B cell (primary cell): ENCODE results near the gene ADARB2. TPM values are rescaled to one million over a fixed set of nuclear protein-coding genes. Genes with fewer than 3 reads are reported as not detected.

Source experiments
- ATAC-seq: fragments of 200-7000 bp; cut with Tn5 transposase; one replicate; pipeline ENCODE4 v1.10.0; 2021; ENCODE audit warnings: low read depth, mild to moderate bottlenecking, moderate number of reproducible peaks, moderate library complexity
- CTCF ChIA-PET: fragments of 350-600 bp; sonication (Branson Sonifier 250); formaldehyde crosslinking; loops from one replicate; lab custom pipeline; 2021; ENCODE audit warnings: antibody characterized with exemption, inconsistent platforms; lab: Charles Lee
- POLR2A ChIA-PET: fragments of 350-600 bp; sonication (Branson Sonifier 250); formaldehyde crosslinking; loops from one replicate; lab custom pipeline; 2021; ENCODE audit warnings: antibody characterized with exemption; lab: Charles Lee
- DNase-seq: peaks from one replicate; pipeline ENCODE4 v3.0.0; 2013
- H2AFZ ChIP-seq: 2 replicates; pipeline ENCODE4 v1.6.1; 2012; ENCODE audit warnings: mild to moderate bottlenecking, low read depth, low read length; ENCODE audit not compliant: insufficient read depth, poor library complexity, severe bottlenecking
- H3K27ac ChIP-seq, 2 donors: 1 replicate in 1 of 2; 2 replicates in 1 of 2; pipeline ENCODE4 v1.5.1; 2012 to 2013; ENCODE audit warnings: low read length in 2 of 2, mild to moderate bottlenecking in 2 of 2, moderate library complexity in 1 of 2
- H3K27me3 ChIP-seq, 4 experiments: fragments of 200-600 bp in 1 of 4; sonication (generic) in 1 of 4; replicated peaks in 1 of 4; 1 replicate in 2 of 4; 2 replicates in 2 of 4; pipeline versions ENCODE4 v1.6.1 to v1.7.0; 2013 to 2016; ENCODE audit warnings: low read length in 3 of 4, mild to moderate bottlenecking in 2 of 4, mixed read lengths in 1 of 4, moderate library complexity in 1 of 4; ENCODE audit not compliant: insufficient read depth in 4 of 4, control insufficient read depth in 3 of 4; ENCODE audit errors: control extremely low read depth in 1 of 4
- H3K36me3 ChIP-seq, 2 experiments: replicated peaks in 1 of 2; 1 replicate in 1 of 2; 2 replicates in 1 of 2; pipeline versions ENCODE4 v1.6.1 to v1.7.1; 2013; ENCODE audit warnings: low read length in 1 of 2; ENCODE audit not compliant: insufficient read depth in 2 of 2, control insufficient read depth in 1 of 2; ENCODE audit errors: control extremely low read depth in 1 of 2, extremely low read depth in 1 of 2
- H3K4me1 ChIP-seq, 2 donors: fragments of 200-600 bp in 1 of 2; sonication (generic) in 1 of 2; 1 replicate in 1 of 2; 2 replicates in 1 of 2; pipeline versions ENCODE4 v1.5.1 to v1.6.1; 2013 to 2017; ENCODE audit warnings: low read length in 2 of 2; ENCODE audit not compliant: control insufficient read depth in 2 of 2, insufficient read depth in 2 of 2
- H3K4me2 ChIP-seq: replicated peaks from 2 replicates; pipeline ENCODE3; 2012; ENCODE audit warnings: mild to moderate bottlenecking, low read depth, low read length; ENCODE audit not compliant: poor library complexity, severe bottlenecking
- H3K4me3 ChIP-seq, 5 experiments: fragments of 200-600 bp in 1 of 5; sonication (generic) in 1 of 5; 1 replicate in 3 of 5; 2 replicates in 2 of 5; pipeline versions ENCODE4 v1.5.1 to v1.7.0; 2011 to 2016; ENCODE audit warnings: low read length in 4 of 5, mild to moderate bottlenecking in 4 of 5, low read depth in 2 of 5, control low read depth in 1 of 5, moderate library complexity in 1 of 5; ENCODE audit not compliant: insufficient read depth in 1 of 5; ENCODE audit errors: control extremely low read depth in 1 of 5, extremely low read depth in 1 of 5
- H3K79me2 ChIP-seq: fragments of 200-600 bp; sonication (generic); one replicate; pipeline ENCODE4 v1.6.0; 2016; ENCODE audit warnings: low read length; ENCODE audit not compliant: control insufficient read depth, insufficient read depth
- H3K9ac ChIP-seq: fragments of 200-600 bp; sonication (generic); 2 replicates; pipeline ENCODE4 v1.6.1; 2017; ENCODE audit warnings: mild to moderate bottlenecking, low read length, moderate library complexity
- H3K9me3 ChIP-seq, 3 donors: one replicate each; pipeline versions ENCODE4 v1.6.1 to v1.7.1; 2013; ENCODE audit warnings: low read length in 2 of 3; ENCODE audit not compliant: control insufficient read depth in 2 of 3, insufficient read depth in 1 of 3; ENCODE audit errors: control extremely low read depth in 1 of 3
- H4K20me1 ChIP-seq: 2 replicates; pipeline ENCODE4 v1.6.0; 2012; ENCODE audit warnings: mild to moderate bottlenecking, low read length; ENCODE audit not compliant: insufficient read depth, control insufficient read depth, poor library complexity, severe bottlenecking
- H3K27ac Mint-ChIP-seq: one replicate; pipeline ENCODE4 v1.8.0; 2021; ENCODE audit warnings: mixed read lengths
- H3K27me3 Mint-ChIP-seq: one replicate; pipeline ENCODE4 v1.8.0; 2021; ENCODE audit warnings: mixed read lengths
- H3K4me1 Mint-ChIP-seq: one replicate; pipeline ENCODE4 v1.8.0; 2021; ENCODE audit warnings: mixed read lengths
- H3K4me3 Mint-ChIP-seq: one replicate; pipeline ENCODE4 v1.8.0; 2021; ENCODE audit warnings: mixed read lengths
- H3K9me3 Mint-ChIP-seq: one replicate; pipeline ENCODE4 v1.8.0; 2022; ENCODE audit warnings: mixed read lengths; ENCODE audit not compliant: insufficient read depth
- EZH2 ChIP-seq: IDR thresholded peaks from 2 replicates; pipeline ENCODE4 v1.6.1; 2012; ENCODE audit warnings: borderline replicate concordance, low read depth, mild to moderate bottlenecking, moderate library complexity, low read length; ENCODE audit not compliant: insufficient read depth, poor library complexity, severe bottlenecking
- WGBS: methylation state at CpG from one replicate; pipeline ENCODE4 v1.1.5; 2013; ENCODE audit warnings: missing lambda C conversion rate; ENCODE audit not compliant: insufficient coverage; 5-methylcytosine and 5-hydroxymethylcytosine counted together
- intact Hi-C: fragments of 100-400 bp; cut with micrococcal nuclease; formaldehyde crosslinking; loops from one replicate; pipeline ENCODE4 v1.10.0; 2022
- polyA plus RNA-seq: library from polyadenylated mRNA; depleted of rRNA; stranded (reverse); fragments of >200 nt; gene quantifications from 2 replicates; pipeline ENCODE4 v1.2.3, GENCODE V29; 2012
- total RNA-seq, 2 donors: library from RNA; stranded (reverse); fragments of 120-200 nt in 1 of 2; gene quantifications; 1 replicate in 1 of 2; 2 replicates in 1 of 2; pipeline versions ENCODE4 v1.2.3 to v1.2.4, GENCODE V29; 2013 to 2022
- TF ChIP-seq, protein P1 (sequence below): fragments of 200-600 bp; IDR thresholded peaks from one replicate; pipeline ENCODE4 v1.8.0; 2022; ENCODE audit warnings: antibody characterized with exemption, mild to moderate bottlenecking

The ADARB2 gene
- total and polyA plus RNA-seq, 2 donors (not counting 1 experiment from before 2014, with no cell fraction given): 0.13 to 0.96 TPM

DNA sequence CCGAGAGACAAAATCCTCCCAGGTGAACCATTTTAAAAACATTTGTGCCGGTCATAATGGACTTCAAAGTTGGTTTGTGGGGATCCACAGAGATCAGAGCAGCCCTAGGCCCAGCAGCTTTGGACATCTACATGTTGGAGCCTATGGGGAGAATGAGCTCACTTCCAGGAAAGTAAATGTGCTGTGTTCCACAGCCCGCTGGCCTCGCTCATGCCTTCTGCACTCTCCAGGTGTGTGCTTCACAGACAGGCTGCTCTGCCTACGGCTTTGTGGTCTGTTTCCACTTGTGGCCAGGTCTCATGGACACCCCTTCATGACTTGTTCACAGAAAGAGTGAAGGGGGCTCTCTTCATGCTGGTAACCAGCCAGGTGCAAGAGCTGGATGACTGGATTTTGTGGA lies 141.6 kb downstream of the ADARB2 start:
- ChIA-PET POLR2A (interaction anchor here (0.6 kb wide), 1 partner anchor 34 kb away, joined by 6 read pairs; no protein-coding TSS in a partner anchor), CTCF (no interaction called here)
- no peaks in the 10 kb centered on the region for H3K36me3 ChIP-seq
- H3K4me2 ChIP-seq: no peak overlapping the region
- Mint-ChIP-seq H3K27ac (no peak overlapping the region), H3K9me3 (no peaks in the 10 kb centered on the region), H3K4me3 (no peak overlapping the region), H3K27me3 (peaks cover 27% of the 10 kb centered on the region), H3K4me1 (no peaks in the 10 kb centered on the region)
- no peak overlapping the region for H2AFZ ChIP-seq
- no peak overlapping the region for H3K9ac ChIP-seq
- no peak overlapping the region for H3K4me3 ChIP-seq
- no peaks in the 10 kb centered on the region for H3K79me2 ChIP-seq
- H3K27me3 ChIP-seq: peaks cover 0 to 3% (median 0%) of the 10 kb centered on the region in 4 experiments
- no peaks in the 10 kb centered on the region for H4K20me1 ChIP-seq
- DNase-seq: no peak
- no peak for ATAC-seq
- WGBS: 81% methylated on average over 4 of the region's 5 CpGs
- peaks cover 0 to 4% (median 0%) of the 10 kb centered on the region in 3 donors for H3K9me3 ChIP-seq
- intact Hi-C loops: no loop called here
- no peak overlapping the region for H3K27ac ChIP-seq
- TF ChIP-seq EZH2: no peak
- TF ChIP-seq, protein P1, sequence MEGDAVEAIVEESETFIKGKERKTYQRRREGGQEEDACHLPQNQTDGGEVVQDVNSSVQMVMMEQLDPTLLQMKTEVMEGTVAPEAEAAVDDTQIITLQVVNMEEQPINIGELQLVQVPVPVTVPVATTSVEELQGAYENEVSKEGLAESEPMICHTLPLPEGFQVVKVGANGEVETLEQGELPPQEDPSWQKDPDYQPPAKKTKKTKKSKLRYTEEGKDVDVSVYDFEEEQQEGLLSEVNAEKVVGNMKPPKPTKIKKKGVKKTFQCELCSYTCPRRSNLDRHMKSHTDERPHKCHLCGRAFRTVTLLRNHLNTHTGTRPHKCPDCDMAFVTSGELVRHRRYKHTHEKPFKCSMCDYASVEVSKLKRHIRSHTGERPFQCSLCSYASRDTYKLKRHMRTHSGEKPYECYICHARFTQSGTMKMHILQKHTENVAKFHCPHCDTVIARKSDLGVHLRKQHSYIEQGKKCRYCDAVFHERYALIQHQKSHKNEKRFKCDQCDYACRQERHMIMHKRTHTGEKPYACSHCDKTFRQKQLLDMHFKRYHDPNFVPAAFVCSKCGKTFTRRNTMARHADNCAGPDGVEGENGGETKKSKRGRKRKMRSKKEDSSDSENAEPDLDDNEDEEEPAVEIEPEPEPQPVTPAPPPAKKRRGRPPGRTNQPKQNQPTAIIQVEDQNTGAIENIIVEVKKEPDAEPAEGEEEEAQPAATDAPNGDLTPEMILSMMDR: no peak
- no peaks in the 10 kb centered on the region for H3K4me1 ChIP-seq

DNA sequence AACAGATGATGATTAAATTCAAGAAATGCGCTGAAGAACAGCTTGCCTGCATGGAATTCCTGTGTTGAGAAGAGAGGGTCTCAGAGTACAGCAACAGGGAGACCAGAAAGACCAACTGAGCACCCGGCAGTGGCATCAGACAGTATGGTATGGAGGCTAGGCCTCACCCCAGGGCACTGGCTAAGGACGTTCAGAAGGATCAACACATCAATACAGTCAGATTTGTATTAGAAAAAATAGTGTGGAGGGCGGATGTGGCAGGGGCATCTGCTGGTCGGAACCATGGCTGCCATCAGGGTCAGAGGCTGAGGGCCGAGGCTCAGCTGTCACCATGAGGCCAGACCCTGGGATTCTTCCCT lies 142.1 kb downstream of the ADARB2 start:
- DNase-seq: no peak
- H3K4me3 ChIP-seq: no peak overlapping the region
- no peaks in the 10 kb centered on the region for H3K4me1 Mint-ChIP-seq
- no peak overlapping the region for H3K27ac Mint-ChIP-seq
- H3K27me3 ChIP-seq: peaks cover 0 to 5% (median 0%) of the 10 kb centered on the region in 4 experiments
- H3K36me3 ChIP-seq: no peaks in the 10 kb centered on the region
- H3K9me3 ChIP-seq: peaks cover 0 to 4% (median 0%) of the 10 kb centered on the region in 3 donors
- H3K79me2 ChIP-seq: no peaks in the 10 kb centered on the region
- no peaks in the 10 kb centered on the region for H3K4me1 ChIP-seq
- H2AFZ ChIP-seq: no peak overlapping the region
- no peak overlapping the region for H3K9ac ChIP-seq
- 87% methylated on average over 6 of the region's 6 CpGs for WGBS
- intact Hi-C loops: no loop called here
- TF ChIP-seq, protein P1: no peak
- no peak for TF ChIP-seq EZH2
- H3K27me3 Mint-ChIP-seq: peaks cover 27% of the 10 kb centered on the region
- ChIA-PET CTCF (no interaction called here), POLR2A (interaction anchor here (0.6 kb wide), 1 partner anchor 34 kb away, joined by 6 read pairs; no protein-coding TSS in a partner anchor)
- no peak overlapping the region for H3K27ac ChIP-seq
- H4K20me1 ChIP-seq: no peaks in the 10 kb centered on the region
- no peak for ATAC-seq
- H3K4me3 Mint-ChIP-seq: no peak overlapping the region
- H3K9me3 Mint-ChIP-seq: no peaks in the 10 kb centered on the region
- H3K4me2 ChIP-seq: no peak overlapping the region
